ENCODE data around the gene TSPAN17. TPM values are rescaled to one million over a fixed set of nuclear protein-coding genes. Genes with fewer than 3 reads are reported as not detected.

The TSPAN17 gene
- total and polyA plus RNA-seq, 9 of the 15 experiments (the other 6 are each of a cell fraction or from before 2014, with no cell fraction given), result 0.73 to 58.3 (median 34.5) TPM

- TF ChIP-seq PRDM10 (IDR thresholded peaks at IDR 0.05; ENCODE audit: partially characterized antibody) (peak; percentile 91), ATF3 (IDR thresholded peaks at IDR 0.05) (no peak), ATF3 (CRISPR knock-in tag; conservative IDR thresholded peaks at IDR 0.05) (no peak), POLR3G (IDR thresholded peaks at IDR 0.05; ENCODE audit: extremely low read depth, insufficient read length, insufficient replicate concordance) (no peak), ZNF707 (CRISPR knock-in tag; conservative IDR thresholded peaks at IDR 0.05) (no peak), MEIS2 (IDR thresholded peaks at IDR 0.05; ENCODE audit: partially characterized antibody) (no peak), MXI1 (IDR thresholded peaks at IDR 0.05; ENCODE audit: low read depth, low read length) (no peak), ASH1L (IDR thresholded peaks at IDR 0.05; ENCODE audit: borderline replicate concordance, low read depth, partially characterized antibody) (no peak), SREBF2 (CRISPR knock-in tag; IDR thresholded peaks at IDR 0.05) (no peak), TRIM25 (IDR thresholded peaks at IDR 0.05; ENCODE audit: borderline replicate concordance) (no peak), USF1 (CRISPR knock-in tag; IDR thresholded peaks at IDR 0.05) (no peak), AFF4 (CRISPR knock-in tag; IDR thresholded peaks at IDR 0.05) (no peak), TGIF2 (CRISPR knock-in tag; IDR thresholded peaks at IDR 0.05) (no peak), PTRF (tag; IDR thresholded peaks at IDR 0.05) (no peak), SMAD4 (CRISPR knock-in tag; conservative IDR thresholded peaks at IDR 0.05) (no peak), SIRT6 (IDR thresholded peaks at IDR 0.05; ENCODE audit: low read depth, low read length) (no peak)
Observed at GRCh38 chr5:176620333-176620981, 26.8 kb upstream of the TSPAN17 start (continued).
